GM12874 (cell line): Measurements from ENCODE around the gene UBR2.

Experiments used
- CTCF ChIP-seq: IDR thresholded peaks from 2 replicates; pipeline ENCODE4 v1.5.1; 2011; ENCODE audit warnings: low read depth, mild to moderate bottlenecking, control low read depth, low read length, moderate library complexity; ENCODE audit not compliant: insufficient read depth

The UBR2 gene

GRCh38 chr6:42711930-42712329, 148.1 kb downstream of the UBR2 start:
- no peak for TF ChIP-seq CTCF

GRCh38 chr6:42714098-42714761, 150.4 kb downstream of the UBR2 start:
- no peak for TF ChIP-seq CTCF

- TF ChIP-seq CTCF: no peak
These were observed 152.0 kb downstream of the UBR2 start for GRCh38 chr6:42715871-42716270.

GRCh38 chr6:42720739-42721138, 156.9 kb downstream of the UBR2 start:
- no peak for TF ChIP-seq CTCF

- no peak for TF ChIP-seq CTCF
These were observed 158.7 kb downstream of the UBR2 start, which contains the start of gene PRPH2 for GRCh38 chr6:42722497-42722896. TSS of gene PRPH2 (minus strand) at chr6:42722597. CDS start at chr6:42722334, 263 bp downstream.

GRCh38 chr6:42724825-42725224, 161.0 kb downstream of the UBR2 start:
- TF ChIP-seq CTCF: no peak

GRCh38 chr6:42726026-42726425, 162.2 kb downstream of the UBR2 start:
- no peak for TF ChIP-seq CTCF
